HG03558 (cell line): Measurements from ENCODE around the gene CFAP299.
"Not testable (repeated sequence)": the region's sequence is repeated elsewhere in the genome, so short reads cannot be mapped to it uniquely, and the experiment has no call there.

ENCODE experiments used
- ATAC-seq: cut with Tn5 transposase; IDR thresholded peaks from one replicate; pipeline ENCODE4 v1.9.1; 2021; ENCODE audit warnings: moderate number of reproducible peaks; ENCODE audit not compliant: unreplicated experiment; ENCODE audit errors: extremely low read depth

CFAP299 gene

GRCh38 chr4:80438016-80438415 lies 102.5 kb downstream of the CFAP299 start:
- ATAC-seq, result no peak

DNA sequence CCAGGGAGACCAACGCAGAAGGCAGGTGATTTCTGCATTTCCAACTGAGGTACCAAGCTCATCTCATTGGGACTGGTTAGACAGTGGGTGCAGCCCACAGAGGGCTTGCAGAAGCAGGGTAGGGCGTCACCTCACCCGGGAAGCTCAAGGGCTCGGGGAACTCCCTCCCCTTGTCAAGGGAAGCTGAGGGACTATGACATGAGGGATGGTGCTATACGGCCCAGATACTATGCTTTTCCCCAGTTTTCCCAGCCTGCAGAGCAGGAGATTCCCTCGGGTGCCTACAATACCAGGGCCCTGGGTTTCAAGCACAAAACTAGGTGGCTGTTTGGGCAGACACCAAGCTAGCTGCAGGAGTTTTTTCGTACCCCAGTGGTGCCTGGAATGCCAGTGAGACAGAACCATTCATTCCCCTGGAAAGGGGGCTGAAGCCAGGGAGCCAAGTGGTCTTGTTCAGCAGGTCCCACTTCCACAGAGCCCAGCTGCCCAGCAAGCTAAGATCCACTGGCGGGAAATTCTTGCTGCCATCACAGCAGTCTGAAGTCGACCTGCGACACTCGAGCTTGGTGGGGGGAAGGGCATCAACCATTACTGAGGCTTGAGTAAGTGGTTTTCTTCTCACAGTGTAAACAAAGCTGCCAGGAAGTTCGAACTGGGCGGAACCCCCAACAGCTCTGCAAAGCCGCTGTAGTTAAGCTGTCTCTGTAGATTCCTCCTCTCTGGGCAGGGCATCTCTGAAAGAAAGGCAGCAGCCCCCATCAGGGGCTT lies 103.9 kb downstream of the CFAP299 start:
- not testable (repeated sequence) for ATAC-seq

- ATAC-seq, result no peak
Observed at GRCh38 chr4:80446248-80446647, 110.7 kb downstream of the CFAP299 start.

- no peak for ATAC-seq
Observed at GRCh38 chr4:80446664-80447063, 111.1 kb downstream of the CFAP299 start.

DNA sequence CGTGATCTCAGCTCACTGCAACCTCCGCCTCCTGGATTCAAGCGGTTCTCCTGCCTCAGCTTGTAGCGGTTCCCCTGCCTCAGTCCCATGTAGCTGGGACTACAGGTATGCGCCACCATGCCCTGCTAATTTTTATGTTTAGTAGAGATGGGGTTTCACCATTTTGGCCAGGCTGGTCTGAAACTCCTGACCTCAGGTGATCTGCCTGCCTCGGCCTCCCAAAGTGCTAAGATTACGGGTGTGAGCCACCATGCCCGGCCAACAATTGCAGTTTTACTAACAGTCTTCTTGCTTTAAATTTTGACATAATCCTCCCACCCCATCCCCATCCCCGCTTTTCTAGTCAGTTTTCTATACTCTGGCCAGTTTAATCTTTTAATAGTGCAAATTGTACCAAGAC lies 112.0 kb downstream of the CFAP299 start:
- ATAC-seq, result no peak

GRCh38 chr4:80448056-80448455 lies 112.5 kb downstream of the CFAP299 start:
- ATAC-seq, result no peak

DNA sequence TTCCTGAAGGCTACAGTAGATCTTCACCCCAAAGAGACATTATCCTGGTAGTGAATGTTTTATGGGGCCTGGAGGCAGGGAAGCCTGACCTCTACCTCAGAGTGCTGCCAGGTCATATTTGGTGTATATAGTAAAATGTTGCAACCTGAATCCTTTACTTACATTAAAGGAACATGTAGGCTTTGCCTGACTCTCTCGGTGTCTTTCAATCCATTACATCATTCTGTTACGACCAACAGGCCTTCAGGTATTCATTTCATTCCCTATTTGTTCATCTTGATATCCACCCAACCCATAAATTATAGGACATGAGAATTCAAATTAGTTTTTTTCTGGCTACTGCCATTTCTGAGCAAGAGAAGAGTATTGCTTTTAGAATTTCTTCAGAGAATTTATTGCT lies 116.5 kb downstream of the CFAP299 start:
- ATAC-seq, result no peak

DNA sequence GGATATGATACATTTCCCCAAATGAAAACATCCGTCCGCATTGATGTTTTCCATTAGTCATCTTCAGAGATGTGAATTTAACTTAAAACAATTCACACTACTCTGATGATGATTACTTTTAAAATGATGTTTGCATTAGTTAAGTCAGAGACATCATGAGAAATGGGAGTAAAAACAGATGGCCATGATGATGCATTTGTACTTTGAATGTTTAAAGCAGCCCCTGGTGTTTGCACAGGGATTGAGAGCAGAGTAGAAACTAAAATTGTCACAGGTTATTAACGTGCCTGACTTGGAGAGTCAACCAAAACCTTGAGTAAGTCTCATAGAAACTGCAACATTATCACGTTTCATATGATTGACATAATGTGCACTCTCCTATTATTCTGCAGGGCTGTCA lies 117.2 kb downstream of the CFAP299 start:
- ATAC-seq, result no peak

DNA sequence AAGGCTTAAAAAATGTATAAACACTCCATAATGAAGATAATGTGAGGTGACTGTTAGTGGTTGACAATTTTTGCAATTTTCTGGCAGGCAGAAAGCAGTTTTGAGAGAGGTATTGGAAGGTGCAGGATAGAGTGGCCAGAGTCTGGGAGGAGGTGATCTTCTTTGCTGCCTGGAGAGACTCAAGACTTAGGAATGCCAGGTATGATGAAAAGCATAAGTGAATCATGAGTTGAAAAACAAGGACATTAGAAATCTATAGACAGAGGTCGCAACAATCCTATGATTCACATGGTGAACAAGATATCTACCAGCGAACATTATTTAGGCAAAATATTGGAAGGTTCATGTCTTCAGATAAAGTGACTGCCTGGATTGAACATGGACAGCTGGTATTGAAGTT lies 118.5 kb downstream of the CFAP299 start:
- no peak for ATAC-seq

GRCh38 chr4:80454556-80454955 lies 119.0 kb downstream of the CFAP299 start:
- no peak for ATAC-seq

GRCh38 chr4:80459918-80460473 lies 124.5 kb downstream of the CFAP299 start:
- ATAC-seq, result no peak

- ATAC-seq, result no peak
Observed at GRCh38 chr4:80461412-80461811, 125.9 kb downstream of the CFAP299 start.

GRCh38 chr4:80462621-80463091 lies 127.1 kb downstream of the CFAP299 start:
- ATAC-seq, result peak; percentile 46

- ATAC-seq, result no peak
Observed at GRCh38 chr4:80463509-80463908, 128.0 kb downstream of the CFAP299 start.

- no peak for ATAC-seq
Observed at GRCh38 chr4:80465238-80465637, 129.7 kb downstream of the CFAP299 start.

- no peak for ATAC-seq
Observed at GRCh38 chr4:80465736-80466135, 130.2 kb downstream of the CFAP299 start.

DNA sequence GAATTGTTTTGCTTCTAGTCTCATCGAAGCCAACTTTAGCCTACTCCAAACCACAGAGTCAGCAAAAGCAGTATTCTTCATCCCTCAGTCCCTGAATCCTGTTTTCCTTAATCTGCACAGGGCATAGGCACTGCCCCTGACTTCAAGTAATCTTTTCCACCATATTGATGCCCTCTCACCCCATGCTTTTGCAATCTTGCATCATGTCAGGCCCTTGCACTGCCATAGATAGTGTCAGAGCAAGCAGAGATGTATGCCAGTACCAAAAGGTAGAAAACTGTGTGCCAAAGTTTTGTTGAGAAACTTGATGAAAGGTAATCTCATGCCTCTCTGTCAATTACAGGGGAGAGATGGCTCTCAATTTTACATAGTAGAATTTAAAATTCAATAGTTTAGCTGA lies 131.1 kb downstream of the CFAP299 start:
- ATAC-seq, result no peak

- ATAC-seq, result no peak
Observed at GRCh38 chr4:80471756-80472155, 136.2 kb downstream of the CFAP299 start.

- no peak for ATAC-seq
Observed at GRCh38 chr4:80475236-80475635, 139.7 kb downstream of the CFAP299 start.

DNA sequence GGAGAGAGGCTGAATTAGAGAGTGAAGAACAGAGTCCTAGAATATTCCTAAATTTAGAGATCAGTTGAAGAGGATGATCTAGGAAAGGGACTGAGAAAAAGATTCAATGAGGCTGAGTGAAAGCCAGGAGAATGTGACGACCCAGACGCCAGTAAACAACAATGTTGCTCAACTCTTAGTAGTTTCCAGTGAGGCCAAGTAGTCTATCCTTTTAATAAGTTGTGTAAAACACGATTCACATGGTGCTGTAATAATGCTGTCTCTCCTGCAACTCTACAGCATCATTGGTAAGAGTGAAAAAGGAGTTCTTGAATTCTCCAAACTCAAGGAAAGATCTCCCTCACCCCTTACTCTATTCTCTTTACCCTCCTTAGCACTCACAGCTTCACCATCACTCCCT lies 140.3 kb downstream of the CFAP299 start:
- ATAC-seq, result no peak

DNA sequence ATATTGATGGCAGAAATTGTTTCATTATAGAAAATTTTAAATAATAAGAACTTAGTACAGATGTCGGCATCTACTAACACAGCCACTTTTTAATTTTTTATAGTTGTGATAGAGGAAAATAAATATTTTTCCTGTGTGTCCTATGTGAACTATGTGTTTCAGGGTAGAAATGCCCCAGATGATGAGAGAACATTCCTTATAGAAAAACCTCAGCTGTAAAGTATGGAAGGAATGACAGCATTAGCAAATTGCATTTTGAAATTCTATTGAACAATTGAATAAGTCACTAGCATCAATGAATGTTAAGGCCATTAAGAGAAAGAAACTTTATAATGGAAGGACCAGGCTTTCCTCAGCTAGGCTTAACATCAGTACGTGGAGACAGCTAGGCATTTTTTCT lies 149.2 kb downstream of the CFAP299 start:
- ATAC-seq, result no peak

- ATAC-seq, result no peak
Observed at GRCh38 chr4:80486603-80487002, 151.1 kb downstream of the CFAP299 start.
